Small intestine (tissue), 7 donors: ENCODE data around the gene PRKCE. TPM values are rescaled to one million over a fixed set of nuclear protein-coding genes. Genes with fewer than 3 reads are reported as not detected.

ENCODE experiments used
- DNase-seq, 2 donors: peaks; one replicate each; pipeline versions ENCODE4 v3.0.0 to v3.0.0-alpha.2; 2013
- FAIRE-seq: peaks from 2 replicates; lab custom pipeline; 2012; peaks lifted over from hg19 to GRCh38; lab: Jason Lieb, UNC
- H3K27ac ChIP-seq, 3 donors: one replicate each; pipeline ENCODE4 v1.5.1; 2013; ENCODE audit warnings: low read length in 2 of 3, mild to moderate bottlenecking in 2 of 3, control low read depth in 1 of 3, inconsistent platforms in 1 of 3, low read depth in 1 of 3, moderate library complexity in 1 of 3
- H3K27me3 ChIP-seq, 3 donors: one replicate each; pipeline ENCODE4 v1.6.1; 2013; ENCODE audit warnings: low read length in 3 of 3, inconsistent platforms in 1 of 3; ENCODE audit not compliant: control insufficient read depth in 3 of 3, insufficient read depth in 3 of 3
- H3K36me3 ChIP-seq, 3 donors: one replicate each; pipeline ENCODE4 v1.6.1; 2013; ENCODE audit warnings: low read length in 3 of 3, inconsistent platforms in 1 of 3, low read depth in 1 of 3, mild to moderate bottlenecking in 1 of 3, moderate library complexity in 1 of 3; ENCODE audit not compliant: control insufficient read depth in 3 of 3, insufficient read depth in 2 of 3
- H3K4me1 ChIP-seq, 3 donors: one replicate each; pipeline ENCODE4 v1.6.1; 2013; ENCODE audit warnings: low read length in 2 of 3, inconsistent platforms in 1 of 3, low read depth in 1 of 3, mild to moderate bottlenecking in 1 of 3, moderate library complexity in 1 of 3; ENCODE audit not compliant: control insufficient read depth in 3 of 3, insufficient read depth in 2 of 3
- H3K4me3 ChIP-seq, 3 donors: one replicate each; pipeline ENCODE4 v1.5.1; 2013; ENCODE audit warnings: low read length in 3 of 3, control low read depth in 1 of 3, inconsistent platforms in 1 of 3, low read depth in 1 of 3, mild to moderate bottlenecking in 1 of 3, moderate library complexity in 1 of 3
- H3K9me3 ChIP-seq, 2 donors: one replicate each; pipeline ENCODE4 v1.6.1; 2013; ENCODE audit warnings: low read depth in 1 of 2, low read length in 1 of 2; ENCODE audit not compliant: control insufficient read depth in 2 of 2, insufficient read depth in 1 of 2
- WGBS, 3 donors: extraction: QIAGEN DNeasy Blood & Tissue Kit; methylation state at CpG; one replicate each; pipeline ENCODE4 v1.1.7; 2013; 5-methylcytosine and 5-hydroxymethylcytosine counted together
- polyA plus RNA-seq, 4 donors: library from polyadenylated mRNA; stranded (reverse) in 3 of 4; unstranded in 1 of 4; fragments of 200-250 nt in 3 of 4; fragments of 120-200 nt in 1 of 4; gene quantifications; one replicate each; pipeline versions ENCODE4 v1.2.1 to v1.2.3, GENCODE V29; 2013
- donor health status: healthy with polysubstance abuse.
- donor health status: control.
- donor health status: control.
- donor health status: Bipolar disorder and iron deficiency.
- donor health status: healthy.

Gene PRKCE
- polyA plus RNA-seq, 4 donors: 2.2 to 7.1 (median 5.4) TPM

GRCh38 chr2:45797451-45798230, 146.2 kb downstream of the PRKCE start:
- Histone ChIP-seq H3K9me3 (no peaks in the 10 kb centered on the region), H3K4me1 (peaks cover 0 to 3% (median 0%) of the 10 kb centered on the region in 3 donors), H3K36me3 (peaks cover 0 to 2% (median 0%) of the 10 kb centered on the region in 3 donors), H3K27ac (no peak overlapping the region), H3K4me3 (no peak overlapping the region), H3K27me3 (no peaks in the 10 kb centered on the region)
- DNase-seq (no peak), FAIRE-seq (no peak)
- 82 to 88% (median 87%) methylated on average over 13 of the region's 13 CpGs for whole genome bisulfite sequencing, 3 donors

GRCh38 chr2:45799679-45800381, 148.4 kb downstream of the PRKCE start:
- no peak for FAIRE-seq

GRCh38 chr2:45802499-45803138, 151.1 kb downstream of the PRKCE start:
- Histone ChIP-seq H3K4me1 (no peaks in the 10 kb centered on the region), H3K9me3 (no peaks in the 10 kb centered on the region), H3K36me3 (no peaks in the 10 kb centered on the region), H3K4me3 (no peak overlapping the region), H3K27me3 (no peaks in the 10 kb centered on the region), H3K27ac (no peak overlapping the region)
- FAIRE-seq: no peak
- DNase-seq: no peak
- 89 to 93% (median 93%) methylated on average over 8 of the region's 8 CpGs for WGBS, 3 donors

More at GRCh38 chr2:45799679-45800381, 148.4 kb downstream of the PRKCE start:
- no peaks in the 10 kb centered on the region for H3K4me1 ChIP-seq
- no peak for DNase-seq
- H3K4me3 ChIP-seq: no peak overlapping the region
- no peaks in the 10 kb centered on the region for H3K27me3 ChIP-seq
- H3K9me3 ChIP-seq: no peaks in the 10 kb centered on the region
- WGBS, 3 donors: 90 to 93% (median 91%) methylated on average over 5 of the region's 5 CpGs
- peaks cover 0 to 2% (median 0%) of the 10 kb centered on the region in 3 donors for H3K36me3 ChIP-seq
- no peak overlapping the region for H3K27ac ChIP-seq

GRCh38 chr2:45804987-45805755, 153.7 kb downstream of the PRKCE start:
- H3K4me3 ChIP-seq: no peak overlapping the region
- no peak overlapping the region for H3K27ac ChIP-seq
- no peaks in the 10 kb centered on the region for H3K27me3 ChIP-seq
- 92 to 97% (median 95%) methylated on average over 6 of the region's 6 CpGs for WGBS, 3 donors
- H3K4me1 ChIP-seq: no peaks in the 10 kb centered on the region
- H3K9me3 ChIP-seq: no peaks in the 10 kb centered on the region
- DNase-seq: no peak
- no peak for FAIRE-seq
- H3K36me3 ChIP-seq: no peaks in the 10 kb centered on the region

GRCh38 chr2:45806563-45807358, 155.3 kb downstream of the PRKCE start:
- Histone ChIP-seq H3K27me3 (no peaks in the 10 kb centered on the region), H3K4me3 (no peak overlapping the region), H3K9me3 (no peaks in the 10 kb centered on the region), H3K36me3 (no peaks in the 10 kb centered on the region), H3K4me1 (no peaks in the 10 kb centered on the region), H3K27ac (no peak overlapping the region)
- DNase-seq (no peak), FAIRE-seq (no peak)
- WGBS, 3 donors: 79 to 91% (median 83%) methylated on average over 8 of the region's 8 CpGs

- Histone ChIP-seq H3K9me3 (no peaks in the 10 kb centered on the region), H3K27me3 (no peaks in the 10 kb centered on the region), H3K4me1 (no peaks in the 10 kb centered on the region), H3K4me3 (no peak overlapping the region), H3K27ac (no peak overlapping the region), H3K36me3 (no peaks in the 10 kb centered on the region)
- DNase-seq (no peak), FAIRE-seq (no peak)
- WGBS, 3 donors: 74 to 81% (median 76%) methylated on average over 4 of the region's 4 CpGs
Measured at GRCh38 chr2:45808294-45808800, 156.9 kb downstream of the PRKCE start.

GRCh38 chr2:45809205-45809604, 157.7 kb downstream of the PRKCE start:
- H3K4me3 ChIP-seq: no peak overlapping the region
- no peak for FAIRE-seq
- H3K4me1 ChIP-seq: peaks cover 0 to 2% (median 0%) of the 10 kb centered on the region in 3 donors
- no peak for DNase-seq
- no peaks in the 10 kb centered on the region for H3K36me3 ChIP-seq
- no peaks in the 10 kb centered on the region for H3K27me3 ChIP-seq
- no peak overlapping the region for H3K27ac ChIP-seq
- H3K9me3 ChIP-seq: no peaks in the 10 kb centered on the region
- WGBS, 3 donors: 73 to 87% (median 74%) methylated on average over 4 of the region's 4 CpGs
